HCT116 (cell line): ENCODE data around the gene TCEAL2. TPM values are rescaled to one million over a fixed set of nuclear protein-coding genes. Genes with fewer than 3 reads are reported as not detected.

Experiments
- ATAC-seq: fragments of 200-7000 bp; cut with Tn5 transposase; 2 replicates; pipeline ENCODE4 v1.9.1; 2020; ENCODE audit warnings: mild to moderate bottlenecking, moderate library complexity
- BruUV-seq: library from RNA; stranded (reverse); fragments of 400-500 nt; replicated peaks from 2 replicates; lab custom pipeline; 2021; lab: Mats Ljungman, UMichigan
- CTCF ChIA-PET: fragments of 300-600 bp; sonication (Branson Sonifier 250); formaldehyde crosslinking; loops from one replicate; lab custom pipeline; 2021; ENCODE audit warnings: antibody characterized with exemption; lab: Charles Lee
- POLR2A ChIA-PET: fragments of 300-600, 350-600 bp; sonication (Branson Sonifier 250); formaldehyde crosslinking; loops from one replicate; lab custom pipeline; 2021; ENCODE audit warnings: antibody characterized with exemption; lab: Charles Lee
- RAD21 ChIA-PET, 2 experiments: fragments of 300-600 bp; sonication (Branson Sonifier 250); formaldehyde crosslinking; loops; one replicate each; lab custom pipeline; 2023; ENCODE audit warnings: low total read pairs in 2 of 2; ENCODE audit not compliant: uncharacterized antibody in 2 of 2, unreplicated experiment in 2 of 2, low non-redundant PET in 1 of 2; lab: Charles Lee
- DNase-seq: peaks from one replicate; pipeline ENCODE4 v3.0.0-alpha.2; 2010; ENCODE audit warnings: low read depth, low spot score
- H2AFZ ChIP-seq: fragments of 200-600 bp; shearing (Covaris generic), sonication (generic); 2 replicates; pipeline ENCODE4 v1.6.1; 2017; ENCODE audit warnings: low read depth, mixed run types, mixed read lengths, antibody characterized with exemption, low read length; ENCODE audit not compliant: poor library complexity, severe bottlenecking
- H3K27ac ChIP-seq: 2 replicates; pipeline ENCODE4 v1.5.1; 2012; ENCODE audit warnings: low read depth, low read length
- H3K27me3 ChIP-seq: fragments of 200-600 bp; sonication (generic); 2 replicates; pipeline ENCODE4 v1.6.1; 2016; ENCODE audit warnings: mixed run types, low read length, mixed read lengths; ENCODE audit not compliant: insufficient read depth
- H3K36me3 ChIP-seq, 2 experiments: fragments of 200-500 bp in 1 of 2; fragments of 200-600 bp in 1 of 2; sonication (Bioruptor generic) in 1 of 2; sonication (generic) in 1 of 2; 2 replicates each; pipeline versions ENCODE4 v1.5.1 to v1.6.1; 2014 to 2016; ENCODE audit warnings: low read length in 2 of 2, inconsistent platforms in 1 of 2, mixed read lengths in 1 of 2, mixed run types in 1 of 2; ENCODE audit not compliant: insufficient read depth in 2 of 2, control insufficient read depth in 1 of 2
- H3K4me1 ChIP-seq, 2 experiments: fragments of 200-600 bp in 1 of 2; sonication (generic) in 1 of 2; 2 replicates each; pipeline versions ENCODE4 v1.5.1 to v1.6.1; 2012 to 2017; ENCODE audit warnings: low read length in 2 of 2, inconsistent platforms in 1 of 2, mild to moderate bottlenecking in 1 of 2, mixed read lengths in 1 of 2, mixed run types in 1 of 2, moderate library complexity in 1 of 2; ENCODE audit not compliant: insufficient read depth in 2 of 2, control insufficient read depth in 1 of 2
- H3K4me2 ChIP-seq: fragments of 200-600 bp; sonication (generic); 2 replicates; pipeline ENCODE4 v1.6.1; 2017; ENCODE audit warnings: mixed run types, low read length, mixed read lengths
- H3K4me3 ChIP-seq, 2 experiments: fragments of 200-600 bp in 1 of 2; sonication (generic) in 1 of 2; replicated peaks in 1 of 2; 2 replicates each; pipeline ENCODE4 v1.5.1; 2011 to 2016; ENCODE audit warnings: low read length in 2 of 2, control low read depth in 1 of 2, low read depth in 1 of 2, mild to moderate bottlenecking in 1 of 2, mixed read lengths in 1 of 2, mixed run types in 1 of 2
- H3K79me2 ChIP-seq: fragments of 200-600 bp; sonication (generic); 2 replicates; pipeline ENCODE4 v1.6.1; 2017; ENCODE audit warnings: mild to moderate bottlenecking, mixed run types, low read length, moderate library complexity, mixed read lengths; ENCODE audit not compliant: insufficient read depth
- H3K9ac ChIP-seq: fragments of 200-600 bp; sonication (generic); 2 replicates; pipeline ENCODE4 v1.6.1; 2016; ENCODE audit warnings: low read length, mixed read lengths
- H3K9me2 ChIP-seq: fragments of 200-600 bp; sonication (generic), shearing (Covaris generic); 2 replicates; pipeline ENCODE4 v1.6.1; 2017; ENCODE audit warnings: mixed run types, mild to moderate bottlenecking, moderate library complexity; ENCODE audit not compliant: insufficient read depth
- H3K9me3 ChIP-seq, 2 experiments: fragments of 200-500 bp in 1 of 2; fragments of 200-600 bp in 1 of 2; sonication (Bioruptor generic) in 1 of 2; sonication (generic) in 1 of 2; 2 replicates each; pipeline ENCODE4 v1.6.1; 2014 to 2017; ENCODE audit warnings: low read length in 2 of 2, mixed read lengths in 2 of 2, inconsistent platforms in 1 of 2, low read depth in 1 of 2, mild to moderate bottlenecking in 1 of 2, mixed run types in 1 of 2, moderate library complexity in 1 of 2; ENCODE audit not compliant: control insufficient read depth in 1 of 2, insufficient read depth in 1 of 2
- H4K20me1 ChIP-seq: fragments of 200-600 bp; sonication (generic), shearing (Covaris generic); 2 replicates; pipeline ENCODE4 v1.6.1; 2017; ENCODE audit warnings: mixed run types, mild to moderate bottlenecking, moderate library complexity; ENCODE audit not compliant: insufficient read depth
- ELF1 ChIP-seq: IDR thresholded peaks from 2 replicates; pipeline ENCODE4 v1.6.1; 2012; ENCODE audit warnings: low read depth, borderline replicate concordance
- EZH2phosphoT487 ChIP-seq: fragments of 200-600 bp; IDR thresholded peaks from 2 replicates; pipeline ENCODE4 v1.6.1; 2018; ENCODE audit warnings: antibody characterized with exemption, borderline replicate concordance
- JUND ChIP-seq: IDR thresholded peaks from 2 replicates; pipeline ENCODE4 v1.6.1; 2012
- ZFX ChIP-seq: fragments of 450-650 bp; IDR thresholded peaks from 2 replicates; pipeline ENCODE4 v1.6.1; 2017
- intact Hi-C: fragments of 100-400 bp; cut with micrococcal nuclease; formaldehyde crosslinking; loops from 2 replicates; pipeline ENCODE4 v1.10.0; 2022
- total RNA-seq: library from RNA; stranded (reverse); gene quantifications from one replicate; pipeline ENCODE4 v1.2.1, GENCODE V29; 2021; ENCODE audit not compliant: unreplicated experiment
- TF ChIP-seq, protein P1 (sequence below): IDR thresholded peaks from 2 replicates; pipeline ENCODE4 v1.6.1; 2012

The TCEAL2 gene
- total RNA-seq, 1 experiment from 2014 or later: not detected

DNA sequence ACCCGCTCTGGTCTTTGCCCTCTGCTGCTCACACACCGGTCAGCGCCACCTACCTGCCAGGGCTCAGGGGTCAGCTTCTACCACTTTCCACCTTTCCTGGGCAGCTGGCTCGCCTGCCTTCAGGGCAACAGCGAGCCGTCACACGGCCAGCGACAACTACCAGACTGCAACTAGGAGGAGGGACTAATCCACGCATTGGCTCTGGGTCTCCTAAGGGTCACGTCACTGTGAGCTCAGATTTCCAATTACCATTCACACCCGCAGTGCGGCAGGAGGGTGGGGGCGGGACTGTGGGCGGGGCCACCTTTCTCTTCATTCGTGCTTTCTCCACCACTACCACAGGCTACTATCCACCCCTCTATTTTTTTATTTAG lies 30.3 kb downstream of the TCEAL2 start, which contains the start of gene BEX5:
Gene BEX5, minus strand, starts transcription at position 172 of the 374 bp plus-strand sequence. CDS start 1,712 bp downstream, outside the sequence.
- Histone ChIP-seq H2AFZ (no peak within 1 kb of the TSS), H3K27me3 (no peaks in the 10 kb centered on the region), H4K20me1 (no peaks in the 10 kb centered on the region), H3K79me2 (no peaks in the 10 kb centered on the region), H3K4me2 (no peak within 1 kb of the TSS), H3K4me3 (no peak within 1 kb of the TSS), H3K9me2 (no peaks in the 10 kb centered on the region), H3K27ac (no peak within 1 kb of the TSS), H3K36me3 (no peaks in the 10 kb centered on the region), H3K9me3 (no peaks in the 10 kb centered on the region), H3K4me1 (no peaks in the 10 kb centered on the region), H3K9ac (no peak within 1 kb of the TSS)
- ChIA-PET POLR2A (no interaction called here), RAD21 (no interaction called here), CTCF (no interaction called here)
- intact Hi-C loops: no loop called here
- DNase-seq (no peak), ATAC-seq (peak; percentile 30; the same call in 1 of the 2 replicates)
- no TSS peak for BruUV-seq
- no peak for TF ChIP-seq JUND
- TF ChIP-seq, protein P1, sequence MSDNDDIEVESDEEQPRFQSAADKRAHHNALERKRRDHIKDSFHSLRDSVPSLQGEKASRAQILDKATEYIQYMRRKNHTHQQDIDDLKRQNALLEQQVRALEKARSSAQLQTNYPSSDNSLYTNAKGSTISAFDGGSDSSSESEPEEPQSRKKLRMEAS: no peak
- no peak for TF ChIP-seq ZFX
- TF ChIP-seq ELF1: no peak
- no peak for TF ChIP-seq EZH2phosphoT487

Other genes starting within 250 kb of the TCEAL2 start
- 0.69 TPM for gene ZMAT1, start 193.7 kb upstream of the TCEAL2 start, total RNA-seq
- gene TCEAL6, start 16.8 kb downstream of the TCEAL2 start, total RNA-seq: not detected
- gene BEX5, start 30.3 kb downstream of the TCEAL2 start, total RNA-seq: not detected
- gene TCP11X1, start 89.6 kb downstream of the TCEAL2 start, total RNA-seq: not detected
- gene NXF2, start 121.5 kb downstream of the TCEAL2 start, total RNA-seq: not detected